B cell (primary cell): ENCODE results near the gene ESCO1. TPM values are rescaled to one million over a fixed set of nuclear protein-coding genes. Genes with fewer than 3 reads are reported as not detected.

Source experiments
- ATAC-seq: fragments of 200-7000 bp; cut with Tn5 transposase; one replicate; pipeline ENCODE4 v1.10.0; 2021; ENCODE audit warnings: low read depth, mild to moderate bottlenecking, moderate number of reproducible peaks, moderate library complexity
- CTCF ChIA-PET: fragments of 350-600 bp; sonication (Branson Sonifier 250); formaldehyde crosslinking; loops from one replicate; lab custom pipeline; 2021; ENCODE audit warnings: antibody characterized with exemption, inconsistent platforms; lab: Charles Lee
- POLR2A ChIA-PET: fragments of 350-600 bp; sonication (Branson Sonifier 250); formaldehyde crosslinking; loops from one replicate; lab custom pipeline; 2021; ENCODE audit warnings: antibody characterized with exemption; lab: Charles Lee
- DNase-seq: peaks from one replicate; pipeline ENCODE4 v3.0.0; 2013
- H2AFZ ChIP-seq: 2 replicates; pipeline ENCODE4 v1.6.1; 2012; ENCODE audit warnings: mild to moderate bottlenecking, low read depth, low read length; ENCODE audit not compliant: insufficient read depth, poor library complexity, severe bottlenecking
- H3K27ac ChIP-seq, 2 donors: 1 replicate in 1 of 2; 2 replicates in 1 of 2; pipeline ENCODE4 v1.5.1; 2012 to 2013; ENCODE audit warnings: low read length in 2 of 2, mild to moderate bottlenecking in 2 of 2, moderate library complexity in 1 of 2
- H3K27me3 ChIP-seq, 4 experiments: fragments of 200-600 bp in 1 of 4; sonication (generic) in 1 of 4; replicated peaks in 1 of 4; 1 replicate in 2 of 4; 2 replicates in 2 of 4; pipeline versions ENCODE4 v1.6.1 to v1.7.0; 2013 to 2016; ENCODE audit warnings: low read length in 3 of 4, mild to moderate bottlenecking in 2 of 4, mixed read lengths in 1 of 4, moderate library complexity in 1 of 4; ENCODE audit not compliant: insufficient read depth in 4 of 4, control insufficient read depth in 3 of 4; ENCODE audit errors: control extremely low read depth in 1 of 4
- H3K36me3 ChIP-seq, 2 experiments: replicated peaks in 1 of 2; 1 replicate in 1 of 2; 2 replicates in 1 of 2; pipeline versions ENCODE4 v1.6.1 to v1.7.1; 2013; ENCODE audit warnings: low read length in 1 of 2; ENCODE audit not compliant: insufficient read depth in 2 of 2, control insufficient read depth in 1 of 2; ENCODE audit errors: control extremely low read depth in 1 of 2, extremely low read depth in 1 of 2
- H3K4me1 ChIP-seq, 2 donors: fragments of 200-600 bp in 1 of 2; sonication (generic) in 1 of 2; 1 replicate in 1 of 2; 2 replicates in 1 of 2; pipeline versions ENCODE4 v1.5.1 to v1.6.1; 2013 to 2017; ENCODE audit warnings: low read length in 2 of 2; ENCODE audit not compliant: control insufficient read depth in 2 of 2, insufficient read depth in 2 of 2
- H3K4me2 ChIP-seq: replicated peaks from 2 replicates; pipeline ENCODE3; 2012; ENCODE audit warnings: mild to moderate bottlenecking, low read depth, low read length; ENCODE audit not compliant: poor library complexity, severe bottlenecking
- H3K4me3 ChIP-seq, 5 experiments: fragments of 200-600 bp in 1 of 5; sonication (generic) in 1 of 5; 1 replicate in 3 of 5; 2 replicates in 2 of 5; pipeline versions ENCODE4 v1.5.1 to v1.7.0; 2011 to 2016; ENCODE audit warnings: low read length in 4 of 5, mild to moderate bottlenecking in 4 of 5, low read depth in 2 of 5, control low read depth in 1 of 5, moderate library complexity in 1 of 5; ENCODE audit not compliant: insufficient read depth in 1 of 5; ENCODE audit errors: control extremely low read depth in 1 of 5, extremely low read depth in 1 of 5
- H3K79me2 ChIP-seq: fragments of 200-600 bp; sonication (generic); one replicate; pipeline ENCODE4 v1.6.0; 2016; ENCODE audit warnings: low read length; ENCODE audit not compliant: control insufficient read depth, insufficient read depth
- H3K9ac ChIP-seq: fragments of 200-600 bp; sonication (generic); 2 replicates; pipeline ENCODE4 v1.6.1; 2017; ENCODE audit warnings: mild to moderate bottlenecking, low read length, moderate library complexity
- H3K9me3 ChIP-seq, 3 donors: one replicate each; pipeline versions ENCODE4 v1.6.1 to v1.7.1; 2013; ENCODE audit warnings: low read length in 2 of 3; ENCODE audit not compliant: control insufficient read depth in 2 of 3, insufficient read depth in 1 of 3; ENCODE audit errors: control extremely low read depth in 1 of 3
- H4K20me1 ChIP-seq: 2 replicates; pipeline ENCODE4 v1.6.0; 2012; ENCODE audit warnings: mild to moderate bottlenecking, low read length; ENCODE audit not compliant: insufficient read depth, control insufficient read depth, poor library complexity, severe bottlenecking
- H3K27ac Mint-ChIP-seq: one replicate; pipeline ENCODE4 v1.8.0; 2021; ENCODE audit warnings: mixed read lengths
- H3K27me3 Mint-ChIP-seq: one replicate; pipeline ENCODE4 v1.8.0; 2021; ENCODE audit warnings: mixed read lengths
- H3K4me1 Mint-ChIP-seq: one replicate; pipeline ENCODE4 v1.8.0; 2021; ENCODE audit warnings: mixed read lengths
- H3K4me3 Mint-ChIP-seq: one replicate; pipeline ENCODE4 v1.8.0; 2021; ENCODE audit warnings: mixed read lengths
- H3K9me3 Mint-ChIP-seq: one replicate; pipeline ENCODE4 v1.8.0; 2022; ENCODE audit warnings: mixed read lengths; ENCODE audit not compliant: insufficient read depth
- EZH2 ChIP-seq: IDR thresholded peaks from 2 replicates; pipeline ENCODE4 v1.6.1; 2012; ENCODE audit warnings: borderline replicate concordance, low read depth, mild to moderate bottlenecking, moderate library complexity, low read length; ENCODE audit not compliant: insufficient read depth, poor library complexity, severe bottlenecking
- WGBS: methylation state at CpG from one replicate; pipeline ENCODE4 v1.1.5; 2013; ENCODE audit warnings: missing lambda C conversion rate; ENCODE audit not compliant: insufficient coverage; 5-methylcytosine and 5-hydroxymethylcytosine counted together
- intact Hi-C: fragments of 100-400 bp; cut with micrococcal nuclease; formaldehyde crosslinking; loops from one replicate; pipeline ENCODE4 v1.10.0; 2022
- polyA plus RNA-seq: library from polyadenylated mRNA; depleted of rRNA; stranded (reverse); fragments of >200 nt; gene quantifications from 2 replicates; pipeline ENCODE4 v1.2.3, GENCODE V29; 2012
- total RNA-seq, 2 donors: library from RNA; stranded (reverse); fragments of 120-200 nt in 1 of 2; gene quantifications; 1 replicate in 1 of 2; 2 replicates in 1 of 2; pipeline versions ENCODE4 v1.2.3 to v1.2.4, GENCODE V29; 2013 to 2022
- TF ChIP-seq, protein P1 (sequence below): fragments of 200-600 bp; IDR thresholded peaks from one replicate; pipeline ENCODE4 v1.8.0; 2022; ENCODE audit warnings: antibody characterized with exemption, mild to moderate bottlenecking

Gene ESCO1
- total and polyA plus RNA-seq, 2 donors (not counting 1 experiment from before 2014, with no cell fraction given), result 8.5 to 30.0 TPM

DNA sequence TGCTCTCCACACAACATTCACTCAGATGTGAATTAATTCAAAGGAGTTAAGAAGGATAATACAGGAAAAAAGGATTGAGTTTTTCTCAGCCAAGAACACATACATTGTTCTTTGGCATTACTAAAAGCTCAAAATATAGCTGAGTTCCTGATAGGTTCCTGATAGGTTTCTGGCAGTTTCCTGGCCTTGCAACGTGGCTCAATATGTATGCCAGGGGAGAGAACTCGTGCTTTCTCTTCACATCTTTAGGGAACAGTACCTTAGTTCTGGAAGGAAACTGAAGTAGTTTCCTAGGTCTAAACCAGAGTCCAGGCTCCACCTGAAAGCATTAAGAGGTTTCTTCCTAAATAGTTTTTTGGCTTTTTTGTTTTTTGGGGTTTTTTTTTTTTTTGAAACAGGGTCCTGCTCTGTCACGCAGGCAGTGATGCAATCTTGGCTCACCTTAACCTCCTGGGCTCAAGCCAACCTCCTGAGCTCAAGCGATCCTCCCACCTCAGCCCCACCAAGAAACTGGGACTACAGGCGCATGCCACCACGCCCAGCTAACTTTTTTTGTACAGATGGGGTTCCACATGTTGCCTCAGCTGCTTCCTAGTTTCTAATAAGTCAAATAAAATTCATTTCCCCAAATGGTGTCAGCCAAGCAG lies 42.8 kb downstream of the ESCO1 start:
- no peaks in the 10 kb centered on the region for H3K4me1 Mint-ChIP-seq
- no peak overlapping the region for H3K4me3 ChIP-seq
- no peaks in the 10 kb centered on the region for H3K27me3 Mint-ChIP-seq
- 94% methylated on average over 3 of the region's 6 CpGs for WGBS
- H3K4me3 Mint-ChIP-seq, result no peak overlapping the region
- H3K79me2 ChIP-seq, result no peaks in the 10 kb centered on the region
- intact Hi-C loops, result no loop called here
- H2AFZ ChIP-seq, result no peak overlapping the region
- no peaks in the 10 kb centered on the region for H3K4me1 ChIP-seq
- no peaks in the 10 kb centered on the region for H3K9me3 ChIP-seq
- H3K27me3 ChIP-seq, result no peaks in the 10 kb centered on the region
- CTCF ChIA-PET, result no interaction called here
- H3K36me3 ChIP-seq, result peaks cover 5 to 24% of the 10 kb centered on the region in 2 experiments
- no peaks in the 10 kb centered on the region for H3K9me3 Mint-ChIP-seq
- no peak for TF ChIP-seq EZH2
- TF ChIP-seq, protein P1, sequence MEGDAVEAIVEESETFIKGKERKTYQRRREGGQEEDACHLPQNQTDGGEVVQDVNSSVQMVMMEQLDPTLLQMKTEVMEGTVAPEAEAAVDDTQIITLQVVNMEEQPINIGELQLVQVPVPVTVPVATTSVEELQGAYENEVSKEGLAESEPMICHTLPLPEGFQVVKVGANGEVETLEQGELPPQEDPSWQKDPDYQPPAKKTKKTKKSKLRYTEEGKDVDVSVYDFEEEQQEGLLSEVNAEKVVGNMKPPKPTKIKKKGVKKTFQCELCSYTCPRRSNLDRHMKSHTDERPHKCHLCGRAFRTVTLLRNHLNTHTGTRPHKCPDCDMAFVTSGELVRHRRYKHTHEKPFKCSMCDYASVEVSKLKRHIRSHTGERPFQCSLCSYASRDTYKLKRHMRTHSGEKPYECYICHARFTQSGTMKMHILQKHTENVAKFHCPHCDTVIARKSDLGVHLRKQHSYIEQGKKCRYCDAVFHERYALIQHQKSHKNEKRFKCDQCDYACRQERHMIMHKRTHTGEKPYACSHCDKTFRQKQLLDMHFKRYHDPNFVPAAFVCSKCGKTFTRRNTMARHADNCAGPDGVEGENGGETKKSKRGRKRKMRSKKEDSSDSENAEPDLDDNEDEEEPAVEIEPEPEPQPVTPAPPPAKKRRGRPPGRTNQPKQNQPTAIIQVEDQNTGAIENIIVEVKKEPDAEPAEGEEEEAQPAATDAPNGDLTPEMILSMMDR, result no peak
- no peak overlapping the region for H3K9ac ChIP-seq
- H3K4me2 ChIP-seq, result no peak overlapping the region
- POLR2A ChIA-PET, result no interaction called here
- no peaks in the 10 kb centered on the region for H4K20me1 ChIP-seq
- no peak overlapping the region for H3K27ac Mint-ChIP-seq
- no peak overlapping the region for H3K27ac ChIP-seq
- ATAC-seq (no peak), DNase-seq (no peak)

GRCh38 chr18:21550510-21550970 lies 50.0 kb downstream of the ESCO1 start:
- H3K4me3 ChIP-seq, result no peak overlapping the region
- no peaks in the 10 kb centered on the region for H3K27me3 ChIP-seq
- H3K27ac ChIP-seq, result no peak overlapping the region
- H3K79me2 ChIP-seq, result peaks cover 18% of the 10 kb centered on the region
- no peaks in the 10 kb centered on the region for H3K4me1 ChIP-seq
- no peak overlapping the region for H3K4me3 Mint-ChIP-seq
- WGBS, result 100% methylated on average over 7 of the region's 11 CpGs
- intact Hi-C loops, result no loop called here
- CTCF ChIA-PET, result no interaction called here
- no peak overlapping the region for H2AFZ ChIP-seq
- H3K4me2 ChIP-seq, result no peak overlapping the region
- no peaks in the 10 kb centered on the region for H4K20me1 ChIP-seq
- ATAC-seq (no peak), DNase-seq (no peak)
- H3K4me1 Mint-ChIP-seq, result no peaks in the 10 kb centered on the region
- TF ChIP-seq EZH2, result no peak
- TF ChIP-seq, protein P1, result no peak
- H3K36me3 ChIP-seq, result peaks cover 8 to 34% of the 10 kb centered on the region in 2 experiments
- H3K9ac ChIP-seq, result no peak overlapping the region
- H3K9me3 ChIP-seq, result no peaks in the 10 kb centered on the region
- H3K27me3 Mint-ChIP-seq, result no peaks in the 10 kb centered on the region
- POLR2A ChIA-PET, result no interaction called here
- no peak overlapping the region for H3K27ac Mint-ChIP-seq
- H3K9me3 Mint-ChIP-seq, result no peaks in the 10 kb centered on the region
